HG02938 (cell line): ENCODE results near the gene FREY1.
"Not testable (repeated sequence)": the region's sequence is repeated elsewhere in the genome, so short reads cannot be mapped to it uniquely, and the experiment has no call there.

ENCODE experiments used
- ATAC-seq: cut with Tn5 transposase; IDR thresholded peaks from one replicate; pipeline ENCODE4 v1.9.1; 2021; ENCODE audit warnings: mild to moderate bottlenecking, moderate library complexity; ENCODE audit not compliant: unreplicated experiment

The FREY1 gene

GRCh38 chr11:45915446-45915845, 8.4 kb upstream of the FREY1 start:
- no peak for ATAC-seq

- no peak for ATAC-seq
Observed at GRCh38 chr11:45913942-45914635, 7.0 kb upstream of the FREY1 start.

DNA sequence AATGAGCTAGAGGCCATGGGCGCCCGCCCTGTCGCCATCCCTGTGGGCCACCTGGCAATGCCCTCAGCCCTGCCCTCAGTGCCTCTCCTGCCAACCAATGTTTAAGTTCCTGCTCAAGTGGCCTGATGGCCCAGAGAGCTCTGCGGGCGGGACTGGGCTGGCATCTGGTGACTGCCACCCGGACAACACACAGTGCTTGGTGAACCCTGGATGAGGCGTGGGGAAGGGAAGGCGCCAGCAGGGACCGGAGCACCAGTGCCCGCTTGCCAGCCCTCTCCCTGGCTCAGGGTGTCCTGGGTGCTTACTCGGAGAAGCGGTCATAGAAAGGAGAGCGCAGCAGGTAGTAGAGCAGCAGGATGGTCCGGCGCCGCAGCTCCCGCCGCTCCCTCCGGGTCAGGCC, 6.4 kb upstream of the FREY1 start:
- ATAC-seq = no peak

DNA sequence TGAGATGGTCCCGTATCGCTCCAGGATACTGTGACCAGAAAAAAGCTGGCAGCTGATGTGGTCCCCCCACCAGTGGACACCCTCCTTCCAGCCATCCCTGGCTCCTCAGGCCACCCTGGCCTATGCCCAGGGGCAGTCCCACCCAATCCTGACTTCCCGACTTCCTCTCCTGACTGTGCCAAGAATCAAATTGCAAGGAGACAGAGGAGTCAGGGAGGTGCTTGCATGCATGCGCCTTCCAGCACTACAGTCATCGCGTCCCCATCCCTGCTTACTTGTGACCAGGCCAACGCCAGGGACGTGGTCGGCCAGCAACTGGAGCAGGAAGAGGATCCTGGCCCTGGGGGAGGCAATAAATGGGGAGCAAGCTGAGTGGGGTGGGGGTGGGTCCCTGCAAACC, 3.6 kb upstream of the FREY1 start:
- no peak for ATAC-seq

- no peak for ATAC-seq
Observed at GRCh38 chr11:45909594-45910475, 2.8 kb upstream of the FREY1 start.

DNA sequence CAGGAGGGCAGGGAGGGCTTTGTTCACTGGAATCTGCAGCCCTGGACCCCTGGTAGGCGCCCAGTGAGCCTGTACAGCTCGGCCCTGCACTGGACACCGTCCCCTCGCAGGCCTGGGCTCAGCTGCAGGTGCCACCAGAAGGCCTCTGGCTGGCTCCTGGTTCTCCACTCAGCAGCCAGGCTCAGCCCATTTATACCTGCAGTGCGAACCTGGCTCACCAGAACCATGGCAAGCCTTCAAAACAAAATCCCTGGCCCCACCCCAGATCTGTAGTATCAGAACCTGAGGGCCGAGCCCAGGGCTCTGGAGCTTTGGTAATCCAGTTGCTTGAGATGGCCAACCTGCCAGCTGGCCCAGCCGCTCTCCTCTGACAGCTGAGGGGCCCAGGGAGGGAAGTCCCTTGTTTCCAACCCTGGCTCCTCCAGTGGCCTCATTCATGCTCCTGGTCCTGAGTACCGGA, 870 bp upstream of the FREY1 start:
- ATAC-seq = no peak

- ATAC-seq = no peak
Observed at GRCh38 chr11:45906096-45906682, 882 bp downstream of the FREY1 start.

- ATAC-seq = not testable (repeated sequence)
Observed at GRCh38 chr11:45905576-45905975, 1.5 kb downstream of the FREY1 start.

- ATAC-seq = no peak
Observed at GRCh38 chr11:45905095-45905494, 2.0 kb downstream of the FREY1 start.

DNA sequence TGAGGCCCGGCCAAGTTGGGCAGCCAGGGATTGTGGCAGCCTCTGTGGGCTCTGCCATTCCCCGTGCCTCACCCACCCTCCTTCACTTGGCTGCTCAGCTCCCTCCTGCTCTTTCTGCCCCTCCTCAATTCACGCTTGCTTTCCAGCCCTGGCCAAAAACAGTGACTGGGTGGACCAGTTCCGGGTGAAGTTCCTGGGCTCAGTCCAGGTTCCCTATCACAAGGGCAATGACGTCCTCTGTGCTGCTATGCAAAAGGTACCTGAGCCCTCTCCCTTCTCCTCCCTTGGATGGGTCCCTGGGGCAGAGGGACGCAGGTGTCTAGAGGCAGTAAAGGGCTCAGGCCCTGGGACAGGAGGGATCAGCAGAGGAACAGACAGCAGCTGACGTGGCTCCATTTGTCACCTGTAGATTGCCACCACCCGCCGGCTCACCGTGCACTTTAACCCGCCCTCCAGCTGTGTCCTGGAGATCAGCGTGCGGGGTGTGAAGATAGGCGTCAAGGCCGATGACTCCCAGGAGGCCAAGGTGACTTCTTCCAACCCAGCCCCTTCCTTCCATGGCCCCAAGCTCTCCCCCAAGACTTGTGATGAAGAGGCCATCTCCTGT, 2.7 kb downstream of the FREY1 start:
- ATAC-seq = no peak

GRCh38 chr11:45902452-45903380, 4.4 kb downstream of the FREY1 start:
- no peak for ATAC-seq

DNA sequence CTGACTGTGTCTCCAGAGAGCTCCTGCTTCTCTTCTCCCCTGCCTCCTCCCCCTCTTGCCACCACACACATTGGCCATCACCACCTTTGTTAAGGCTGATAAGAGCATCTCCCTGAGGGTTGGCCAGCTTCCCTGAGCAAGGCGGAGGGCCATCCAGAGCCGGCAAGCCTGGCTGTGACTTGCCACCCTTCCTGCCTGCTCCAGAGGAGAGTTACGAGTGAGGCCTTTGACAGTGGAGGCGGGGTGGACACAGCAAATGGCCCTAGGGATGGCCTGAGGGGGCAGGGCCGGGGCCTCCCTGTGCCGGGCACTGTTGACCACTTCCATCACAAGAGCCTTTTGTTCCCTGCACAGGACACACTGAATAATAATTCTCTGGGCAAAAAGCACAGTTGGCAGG, 5.4 kb downstream of the FREY1 start:
- ATAC-seq = no peak

DNA sequence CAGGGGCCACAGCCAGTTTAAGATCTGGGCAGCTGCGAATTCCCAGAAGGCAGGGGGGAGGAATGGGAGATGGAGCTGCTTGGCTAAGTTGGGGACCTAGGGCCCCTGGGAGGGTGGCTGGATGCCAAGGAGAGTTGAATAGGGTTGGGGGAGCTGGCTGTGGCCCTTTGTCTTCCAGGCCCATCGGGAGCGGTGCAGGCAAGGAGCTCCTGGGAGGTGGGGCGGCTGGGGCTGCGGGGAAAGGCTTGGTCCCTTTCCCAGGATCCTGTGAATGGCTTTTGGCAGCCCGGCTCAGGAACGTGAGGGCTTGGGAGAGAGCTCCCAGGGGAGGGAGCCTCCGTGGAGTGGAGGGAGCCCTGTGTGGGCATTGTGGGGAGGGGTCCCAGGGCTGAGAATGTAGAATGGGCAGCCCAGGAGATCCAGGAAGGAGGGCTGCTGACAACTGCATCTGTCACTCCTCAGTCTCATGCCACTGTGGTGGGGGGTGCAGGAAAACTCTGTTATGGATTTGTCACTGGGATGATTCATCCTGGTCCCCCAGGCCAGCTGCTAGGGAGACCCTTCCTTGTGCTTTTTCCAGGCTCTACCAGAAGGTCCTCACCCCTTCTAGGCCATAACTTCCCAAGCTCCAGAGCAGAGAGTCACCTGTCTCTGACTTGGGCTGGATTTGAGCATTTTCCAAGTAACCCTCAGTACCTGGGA, 6.0 kb downstream of the FREY1 start:
- ATAC-seq = no peak

GRCh38 chr11:45900175-45900800, 6.8 kb downstream of the FREY1 start:
- ATAC-seq = not testable (repeated sequence)

DNA sequence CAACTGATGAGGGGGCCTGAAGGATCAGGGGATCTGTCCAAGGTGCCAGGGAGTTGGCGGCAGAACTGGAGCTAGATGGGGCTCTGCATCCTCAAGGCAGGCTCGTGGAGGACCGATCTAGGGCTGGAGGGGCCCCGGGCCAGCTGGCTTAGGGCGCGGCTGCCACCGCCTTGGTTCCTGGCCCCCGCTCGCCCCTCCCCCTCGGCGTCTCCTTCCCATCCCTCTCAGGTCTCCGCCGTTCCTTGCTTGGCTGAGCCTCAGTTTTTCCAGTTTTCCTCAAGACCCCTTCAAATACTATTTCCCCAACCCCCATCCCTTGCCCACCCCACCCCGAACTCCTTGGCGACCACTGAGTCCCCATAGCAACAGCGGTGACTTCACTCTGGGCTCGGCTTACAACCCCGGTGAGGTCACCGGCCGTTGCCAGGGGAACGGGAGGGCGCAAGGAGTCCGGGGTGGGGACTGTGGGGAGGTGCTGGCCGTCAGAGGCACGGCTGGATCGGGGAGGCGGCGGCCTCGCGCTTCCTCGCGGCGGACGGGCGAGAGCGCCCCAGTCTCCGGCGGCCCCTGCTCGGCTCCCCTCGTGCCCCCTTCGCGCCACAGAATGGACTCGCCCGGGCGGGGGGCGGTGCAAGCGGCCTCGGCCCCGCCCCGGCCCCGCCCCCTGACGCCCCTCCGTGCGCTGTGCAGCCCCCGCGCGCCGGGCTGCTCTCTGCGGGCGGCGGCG, 7.5 kb downstream of the FREY1 start:
- peak; percentile 68 for ATAC-seq

DNA sequence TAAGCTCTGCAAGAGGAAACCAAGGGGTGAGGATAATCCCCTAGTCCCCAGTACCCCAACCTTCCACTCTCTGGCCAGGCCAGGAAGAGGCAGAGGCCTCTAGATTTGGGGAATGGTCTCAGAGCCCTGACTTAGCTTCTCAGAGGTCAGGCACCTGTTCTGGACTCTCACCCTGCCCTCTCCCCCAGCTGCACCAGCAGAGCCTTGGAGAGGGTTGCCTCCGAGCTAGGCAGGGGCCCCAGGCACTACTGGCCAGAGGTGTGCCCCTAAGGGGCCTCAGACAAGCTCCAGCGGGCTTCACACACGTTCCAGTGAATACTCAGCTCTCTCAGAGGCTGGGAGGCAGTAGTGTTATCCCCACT, 8.0 kb downstream of the FREY1 start:
- no peak for ATAC-seq

- ATAC-seq = no peak
Observed at GRCh38 chr11:45897556-45897955, 9.5 kb downstream of the FREY1 start.

- no peak for ATAC-seq
Observed at GRCh38 chr11:45896422-45896984, 10.6 kb downstream of the FREY1 start.
